HG03095 (cell line): ENCODE results near the gene CYP2R1.

Experiments
- ATAC-seq: cut with Tn5 transposase; IDR thresholded peaks from one replicate; pipeline ENCODE4 v1.9.1; 2021; ENCODE audit warnings: moderate library complexity; ENCODE audit not compliant: unreplicated experiment

The CYP2R1 gene

GRCh38 chr11:14892036-14892556 lies at the start of gene CYP2R1:
Gene CYP2R1 (minus strand): TSS chr11:14892231. CDS start chr11:14892205, 26 bp downstream.
- peak; percentile 96 for ATAC-seq

GRCh38 chr11:14938936-14939335 lies 46.9 kb upstream of the CYP2R1 start:
- ATAC-seq: no peak

GRCh38 chr11:14934641-14935351 lies 42.8 kb upstream of the CYP2R1 start:
- ATAC-seq: no peak

- ATAC-seq: no peak
Observed at GRCh38 chr11:14932447-14932846, 40.4 kb upstream of the CYP2R1 start.

- ATAC-seq: no peak
Observed at GRCh38 chr11:14930369-14930768, 38.3 kb upstream of the CYP2R1 start.

- ATAC-seq: no peak
Observed at GRCh38 chr11:14927146-14927545, 35.1 kb upstream of the CYP2R1 start.

GRCh38 chr11:14924318-14924717 lies 32.3 kb upstream of the CYP2R1 start:
- no peak for ATAC-seq

- no peak for ATAC-seq
Observed at GRCh38 chr11:14916403-14916802, 24.4 kb upstream of the CYP2R1 start.

- ATAC-seq: no peak
Observed at GRCh38 chr11:14914536-14914935, 22.5 kb upstream of the CYP2R1 start.

GRCh38 chr11:14908214-14908880 lies 16.3 kb upstream of the CYP2R1 start:
- ATAC-seq: no peak

- peak; percentile 53 for ATAC-seq
Observed at GRCh38 chr11:14907411-14908213, 15.6 kb upstream of the CYP2R1 start.

GRCh38 chr11:14906993-14907392 lies 15.0 kb upstream of the CYP2R1 start:
- no peak for ATAC-seq

GRCh38 chr11:14906578-14906977 lies 14.5 kb upstream of the CYP2R1 start:
- ATAC-seq: no peak

GRCh38 chr11:14905104-14906033 lies 13.3 kb upstream of the CYP2R1 start:
- ATAC-seq: peak; percentile 48

- peak; percentile 58 for ATAC-seq
Observed at GRCh38 chr11:14904745-14905103, 12.7 kb upstream of the CYP2R1 start.

GRCh38 chr11:14902650-14903350 lies 10.8 kb upstream of the CYP2R1 start:
- ATAC-seq: no peak

- no peak for ATAC-seq
Observed at GRCh38 chr11:14898906-14899305, 6.9 kb upstream of the CYP2R1 start.

- no peak for ATAC-seq
Observed at GRCh38 chr11:14898355-14898754, 6.3 kb upstream of the CYP2R1 start.

- ATAC-seq: no peak
Observed at GRCh38 chr11:14894657-14895598, 2.9 kb upstream of the CYP2R1 start.
